GM19324 (cell line): ENCODE measurements around the gene DNAH6.

Experiments
- ATAC-seq: cut with Tn5 transposase; IDR thresholded peaks from one replicate; pipeline ENCODE4 v1.9.1; 2021; ENCODE audit warnings: mild to moderate bottlenecking, moderate library complexity; ENCODE audit not compliant: unreplicated experiment, low FRiP score

DNAH6 gene

GRCh38 chr2:84686783-84687476 lies 170.6 kb downstream of the DNAH6 start:
- ATAC-seq = no peak

- ATAC-seq = no peak
Observed at GRCh38 chr2:84687498-84688149, 171.3 kb downstream of the DNAH6 start.

GRCh38 chr2:84690225-84690624 lies 173.9 kb downstream of the DNAH6 start:
- no peak for ATAC-seq

GRCh38 chr2:84694088-84694622 lies 177.9 kb downstream of the DNAH6 start:
- ATAC-seq = no peak

DNA sequence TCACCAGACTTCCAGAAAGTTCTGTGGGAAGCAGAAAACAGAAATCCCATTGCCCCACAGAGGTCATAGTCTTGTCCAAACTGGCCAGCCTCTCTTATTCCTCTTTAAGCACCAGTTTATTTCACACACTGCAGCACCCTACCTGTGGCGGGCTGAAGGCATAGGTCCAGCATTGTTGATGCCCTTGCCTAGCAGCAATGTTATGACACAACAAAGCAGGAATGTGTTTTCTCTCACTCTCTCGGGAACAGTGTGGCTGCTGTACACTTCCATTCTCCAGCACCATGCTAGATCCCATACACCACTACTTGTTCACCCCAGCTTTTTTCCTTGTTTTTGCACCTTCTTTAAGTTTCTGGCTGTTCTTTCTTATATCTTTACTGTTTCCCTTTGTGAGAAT lies 181.6 kb downstream of the DNAH6 start:
- ATAC-seq = no peak

DNA sequence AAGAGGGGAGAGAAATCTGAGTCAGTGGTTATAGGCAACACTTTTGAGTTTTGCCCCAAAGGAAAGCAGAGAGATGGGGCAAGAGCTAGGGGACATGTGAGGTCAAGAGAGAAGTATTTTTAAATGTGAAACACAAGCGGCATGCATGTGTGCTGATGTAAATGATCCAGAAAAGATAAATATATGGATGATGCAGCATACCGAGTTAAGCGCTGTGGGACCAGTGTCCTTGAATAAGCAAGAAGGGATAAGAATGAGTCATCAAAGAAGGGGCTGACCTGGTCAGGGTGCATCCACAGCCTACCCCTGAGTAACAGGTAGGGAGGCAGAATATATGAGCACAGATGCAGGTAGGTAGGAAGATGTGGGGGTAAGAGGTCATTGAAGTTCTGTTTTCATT lies 183.7 kb downstream of the DNAH6 start:
- no peak for ATAC-seq

- ATAC-seq = no peak
Observed at GRCh38 chr2:84701880-84702279, 185.6 kb downstream of the DNAH6 start.

DNA sequence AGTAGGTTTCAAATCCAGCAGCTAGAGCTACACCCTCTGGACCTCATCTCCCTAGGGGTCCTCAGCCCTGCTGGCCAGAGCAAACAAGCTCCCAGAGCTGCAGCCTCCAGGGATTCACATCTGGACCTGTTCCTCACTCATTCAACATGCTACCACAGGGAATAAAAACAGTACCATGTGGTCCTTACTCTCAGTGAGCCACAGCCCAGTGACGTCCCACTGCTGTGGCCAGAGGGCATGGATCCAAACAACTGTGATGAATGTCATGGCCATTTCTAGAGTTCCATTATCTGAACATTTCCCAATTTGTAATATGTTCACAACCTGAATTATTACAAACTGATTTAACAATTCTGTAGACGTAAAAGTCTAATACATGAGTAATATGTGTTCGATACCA lies 186.6 kb downstream of the DNAH6 start:
- ATAC-seq = no peak

DNA sequence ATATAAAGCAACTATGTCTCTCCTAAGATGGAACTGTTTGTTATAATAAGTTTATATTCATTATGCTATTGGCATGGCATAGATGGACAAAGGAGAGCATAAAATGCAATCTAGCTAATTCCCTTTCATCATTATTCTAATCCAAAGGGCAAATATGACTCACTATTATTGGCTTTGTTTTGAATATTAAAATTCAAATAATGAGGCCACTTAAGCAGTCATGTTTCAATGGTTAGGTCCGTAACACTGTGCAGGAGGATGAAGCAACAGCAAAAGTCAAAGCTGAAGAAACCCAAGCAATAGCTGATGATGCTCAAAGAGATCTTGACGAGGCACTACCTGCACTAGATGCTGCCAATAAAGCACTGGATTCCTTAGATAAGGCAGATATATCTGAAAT lies 187.5 kb downstream of the DNAH6 start:
- no peak for ATAC-seq

GRCh38 chr2:84704505-84705244 lies 188.4 kb downstream of the DNAH6 start:
- no peak for ATAC-seq

DNA sequence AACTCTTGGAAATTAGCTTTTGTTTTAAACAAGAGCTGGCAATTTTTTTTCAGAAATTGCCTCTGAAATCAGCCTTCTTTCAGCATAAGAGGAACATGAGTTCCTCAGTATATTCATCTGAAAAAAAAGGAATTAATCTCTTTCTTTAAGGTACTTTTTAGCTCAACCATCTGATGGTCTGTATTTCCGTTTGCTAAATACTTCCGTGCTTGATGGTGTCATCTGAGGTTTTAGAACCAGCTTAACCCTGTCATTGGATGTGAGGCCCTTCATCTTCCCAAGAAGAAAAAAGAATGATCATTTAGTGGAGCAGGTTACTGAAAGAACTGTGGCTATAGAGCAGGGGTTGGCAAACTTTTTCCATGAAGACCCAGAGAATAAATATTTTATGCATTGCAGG lies 189.6 kb downstream of the DNAH6 start:
- no peak for ATAC-seq

GRCh38 chr2:84708442-84708841 lies 192.1 kb downstream of the DNAH6 start:
- no peak for ATAC-seq

GRCh38 chr2:84711651-84712050 lies 195.4 kb downstream of the DNAH6 start:
- ATAC-seq = no peak

DNA sequence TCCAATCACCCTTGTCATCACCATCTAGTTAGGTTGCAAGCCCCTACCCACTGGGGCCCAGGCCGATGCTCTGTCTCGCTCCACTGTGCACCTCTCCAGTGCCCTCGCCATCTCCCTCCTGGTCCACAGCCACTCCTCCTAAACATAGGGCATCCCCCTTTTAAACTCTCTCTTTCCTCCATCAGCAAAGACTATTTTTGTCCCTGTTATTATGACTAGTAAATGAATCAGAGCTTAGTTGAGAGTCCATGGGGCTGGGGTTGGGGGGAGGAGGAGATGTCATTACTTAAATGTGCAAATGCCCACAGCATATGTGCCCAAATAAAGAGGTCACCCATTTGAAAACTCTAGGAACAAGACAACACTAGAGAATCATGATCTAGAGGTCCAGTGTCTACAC lies 197.1 kb downstream of the DNAH6 start:
- ATAC-seq = no peak

DNA sequence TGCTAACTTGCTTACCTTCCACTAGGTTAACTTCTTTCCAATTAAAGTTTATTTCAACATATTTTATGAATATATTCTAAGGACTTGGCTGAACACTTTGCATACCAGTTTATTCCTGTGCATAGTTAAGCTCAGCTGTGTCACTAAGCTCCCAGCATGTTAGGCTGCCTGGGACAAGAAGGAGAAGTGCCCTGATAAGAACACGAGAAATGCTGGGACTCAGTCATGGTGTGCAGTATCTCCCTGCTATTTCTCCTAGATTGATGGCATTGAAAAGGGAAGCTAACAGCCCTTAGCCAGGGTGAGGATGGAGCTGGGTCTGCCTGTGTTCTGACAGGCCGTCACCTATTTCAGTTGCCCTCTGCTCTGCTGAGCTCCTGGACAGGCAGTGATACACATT lies 200.3 kb downstream of the DNAH6 start:
- ATAC-seq = no peak

- ATAC-seq = no peak
Observed at GRCh38 chr2:84717302-84717701, 201.0 kb downstream of the DNAH6 start.

GRCh38 chr2:84719434-84719833 lies 203.1 kb downstream of the DNAH6 start:
- no peak for ATAC-seq

GRCh38 chr2:84723831-84724230 lies 207.5 kb downstream of the DNAH6 start:
- ATAC-seq = no peak

GRCh38 chr2:84725717-84726116 lies 209.4 kb downstream of the DNAH6 start:
- ATAC-seq = no peak

DNA sequence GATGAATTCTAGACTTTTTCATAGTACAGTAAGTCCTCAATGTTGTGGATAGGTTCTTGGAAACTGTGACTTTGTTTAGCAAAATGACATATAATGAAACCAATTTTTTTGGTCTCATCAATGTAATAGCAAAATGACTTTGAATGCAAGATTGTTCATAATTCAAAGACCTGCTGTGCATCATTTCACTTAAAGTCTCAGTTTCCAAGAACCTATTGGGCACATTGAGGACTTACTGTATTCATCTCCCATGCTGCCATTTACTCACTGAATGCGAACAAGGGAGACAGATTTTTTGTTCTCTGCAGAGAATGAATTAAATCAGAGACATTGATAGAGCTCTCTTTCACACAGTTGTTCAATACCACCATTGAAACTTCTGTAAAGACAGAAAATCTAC lies 211.0 kb downstream of the DNAH6 start:
- no peak for ATAC-seq

- no peak for ATAC-seq
Observed at GRCh38 chr2:84729224-84729623, 212.9 kb downstream of the DNAH6 start.
